H1 (cell line): ENCODE results near the gene CCDC124. TPM values are rescaled to one million over a fixed set of nuclear protein-coding genes. Genes with fewer than 3 reads are reported as not detected.

ENCODE experiments used
- CTCF ChIA-PET: fragments of 300-600 bp; sonication (Branson Sonifier 250); formaldehyde crosslinking; loops from one replicate; lab custom pipeline; 2021; ENCODE audit not compliant: partially characterized antibody; lab: Charles Lee
- POLR2A ChIA-PET: fragments of 300-600 bp; sonication (Branson Sonifier 250); formaldehyde crosslinking; loops from one replicate; lab custom pipeline; 2021; ENCODE audit warnings: inconsistent platforms; ENCODE audit not compliant: partially characterized antibody; lab: Charles Lee
- DNase-seq, 2 experiments: peaks; one replicate each; pipeline versions ENCODE4 v3.0.0 to v3.0.0-alpha.2; 2010 to 2022; ENCODE audit warnings: low spot score in 2 of 2, low read depth in 1 of 2, mixed read lengths in 1 of 2
- FAIRE-seq: peaks from 2 replicates; lab custom pipeline; 2011; peaks lifted over from hg19 to GRCh38; lab: Jason Lieb, UNC
- H2AFZ ChIP-seq: 2 replicates; pipeline ENCODE4 v1.8.1; 2012; ENCODE audit warnings: low read length, inconsistent platforms
- H2AK5ac ChIP-seq: 2 replicates; pipeline ENCODE4 v1.6.1; 2013; ENCODE audit warnings: low read depth, low read length
- H2BK120ac ChIP-seq: replicated peaks from 2 replicates; pipeline ENCODE3; 2013; ENCODE audit warnings: low read depth, low read length, inconsistent platforms
- H2BK12ac ChIP-seq: 2 replicates; pipeline ENCODE4 v1.6.1; 2013; ENCODE audit warnings: low read depth, low read length
- H2BK15ac ChIP-seq: 2 replicates; pipeline ENCODE4 v1.6.1; 2013; ENCODE audit warnings: low read length
- H2BK20ac ChIP-seq: 2 replicates; pipeline ENCODE4 v1.6.1; 2013; ENCODE audit warnings: low read length
- H2BK5ac ChIP-seq: 2 replicates; pipeline ENCODE4 v1.6.1; 2013; ENCODE audit warnings: low read depth, low read length
- H3K14ac ChIP-seq: 2 replicates; pipeline ENCODE4 v1.6.1; 2013; ENCODE audit warnings: inconsistent platforms; ENCODE audit not compliant: insufficient read length
- H3K18ac ChIP-seq: 2 replicates; pipeline ENCODE4 v1.6.1; 2013; ENCODE audit warnings: low read length; ENCODE audit errors: extremely low read depth
- H3K23ac ChIP-seq: 2 replicates; pipeline ENCODE4 v1.6.1; 2013; ENCODE audit warnings: inconsistent platforms; ENCODE audit not compliant: insufficient read length
- H3K23me2 ChIP-seq: 2 replicates; pipeline ENCODE4 v1.6.1; 2013; ENCODE audit warnings: low read depth, low read length
- H3K27ac ChIP-seq: 2 replicates; pipeline ENCODE4 v1.6.1; 2011; ENCODE audit warnings: low read depth, low read length, inconsistent platforms
- H3K27me3 ChIP-seq, 4 experiments: replicated peaks in 1 of 4; 1 replicate in 1 of 4; 2 replicates in 3 of 4; pipeline versions ENCODE4 v1.6.1 to v1.8.1; 2011 to 2013; ENCODE audit warnings: low read length in 3 of 4, mild to moderate bottlenecking in 3 of 4, inconsistent platforms in 2 of 4, mixed read lengths in 2 of 4, moderate library complexity in 1 of 4; ENCODE audit not compliant: control insufficient read depth in 3 of 4, insufficient read depth in 3 of 4; ENCODE audit errors: extremely low read depth in 1 of 4
- H3K36me3 ChIP-seq, 4 experiments: 2 replicates each; pipeline versions ENCODE4 v1.6.1 to v1.8.1; 2011 to 2013; ENCODE audit warnings: mild to moderate bottlenecking in 4 of 4, low read length in 3 of 4, moderate library complexity in 2 of 4, control low read depth in 1 of 4, inconsistent platforms in 1 of 4; ENCODE audit not compliant: insufficient read depth in 4 of 4, control insufficient read depth in 2 of 4
- H3K4ac ChIP-seq: replicated peaks from 2 replicates; pipeline ENCODE3; 2013; ENCODE audit warnings: low read length, low read depth, mixed read lengths, inconsistent platforms; ENCODE audit not compliant: insufficient read length
- H3K4me1 ChIP-seq, 4 experiments: replicated peaks in 1 of 4; 1 replicate in 1 of 4; 2 replicates in 3 of 4; pipeline versions ENCODE4 v1.6.1 to v1.8.1; 2011 to 2013; ENCODE audit warnings: low read length in 3 of 4, inconsistent platforms in 2 of 4, mixed read lengths in 1 of 4; ENCODE audit not compliant: insufficient read depth in 4 of 4, control insufficient read depth in 3 of 4
- H3K4me2 ChIP-seq, 2 experiments: 2 replicates each; pipeline versions ENCODE4 v1.6.1 to v1.8.1; 2011 to 2013; ENCODE audit warnings: low read depth in 2 of 2, low read length in 2 of 2, control low read depth in 1 of 2, inconsistent platforms in 1 of 2, mild to moderate bottlenecking in 1 of 2; ENCODE audit not compliant: insufficient read depth in 1 of 2
- H3K4me3 ChIP-seq, 4 experiments: fragments of 200-600, 300-600 bp in 1 of 4; sonication (generic), shearing (Covaris generic), sonication (Bioruptor Twin) in 1 of 4; 2 replicates each; pipeline versions ENCODE4 v1.5.1 to v1.8.1; 2011 to 2016; ENCODE audit warnings: low read length in 4 of 4, low read depth in 3 of 4, control low read depth in 2 of 4, inconsistent platforms in 2 of 4, mild to moderate bottlenecking in 2 of 4, mixed read lengths in 1 of 4, moderate library complexity in 1 of 4; ENCODE audit not compliant: insufficient read depth in 2 of 4; ENCODE audit errors: extremely low read depth in 1 of 4
- H3K56ac ChIP-seq: replicated peaks from 2 replicates; pipeline ENCODE3; 2013; ENCODE audit warnings: low read depth, mild to moderate bottlenecking, mixed read lengths, low read length, inconsistent platforms; ENCODE audit not compliant: insufficient read length
- H3K79me1 ChIP-seq: 2 replicates; pipeline ENCODE4 v1.6.1; 2013; ENCODE audit warnings: low read depth, low read length, control low read depth
- H3K79me2 ChIP-seq, 2 experiments: 2 replicates each; pipeline versions ENCODE4 v1.6.1 to v1.8.1; 2012 to 2013; ENCODE audit warnings: low read length in 2 of 2, mild to moderate bottlenecking in 2 of 2, inconsistent platforms in 1 of 2; ENCODE audit not compliant: insufficient read depth in 2 of 2, control insufficient read depth in 1 of 2
- H3K9ac ChIP-seq, 4 experiments: replicated peaks in 1 of 4; 1 replicate in 1 of 4; 2 replicates in 3 of 4; pipeline versions ENCODE4 v1.6.1 to v1.8.1; 2011 to 2013; ENCODE audit warnings: low read depth in 3 of 4, low read length in 3 of 4, control low read depth in 2 of 4, mild to moderate bottlenecking in 2 of 4, moderate library complexity in 2 of 4, inconsistent platforms in 1 of 4; ENCODE audit errors: extremely low read depth in 1 of 4
- H3K9me3 ChIP-seq, 2 experiments: 2 replicates each; pipeline versions ENCODE4 v1.6.1 to v1.8.1; 2012 to 2013; ENCODE audit warnings: mild to moderate bottlenecking in 2 of 2, moderate library complexity in 2 of 2, control low read depth in 1 of 2, inconsistent platforms in 1 of 2, low read depth in 1 of 2, low read length in 1 of 2, mixed read lengths in 1 of 2; ENCODE audit not compliant: insufficient read depth in 2 of 2
- H4K20me1 ChIP-seq, 2 experiments: replicated peaks in 1 of 2; 2 replicates each; pipeline versions ENCODE3 to v1.8.1; 2011 to 2013; ENCODE audit warnings: inconsistent platforms in 2 of 2, low read length in 2 of 2, mild to moderate bottlenecking in 1 of 2; ENCODE audit not compliant: insufficient read depth in 2 of 2, control insufficient read depth in 1 of 2
- H4K5ac ChIP-seq: 2 replicates; pipeline ENCODE4 v1.6.1; 2013; ENCODE audit warnings: low read length, low read depth, mixed read lengths, inconsistent platforms; ENCODE audit not compliant: insufficient read length
- H4K8ac ChIP-seq: 2 replicates; pipeline ENCODE4 v1.8.0; 2013; ENCODE audit warnings: mild to moderate bottlenecking, moderate library complexity, low read length, inconsistent platforms; ENCODE audit not compliant: insufficient read depth; ENCODE audit errors: extremely low read depth
- H4K91ac ChIP-seq: replicated peaks from 2 replicates; pipeline ENCODE3; 2013; ENCODE audit warnings: low read length, mixed read lengths, inconsistent platforms; ENCODE audit not compliant: insufficient read length
- ATF2 ChIP-seq: IDR thresholded peaks from 2 replicates; pipeline ENCODE4 v1.6.1; 2012; ENCODE audit warnings: low read length, inconsistent platforms
- CEBPB ChIP-seq: IDR thresholded peaks from 2 replicates; pipeline ENCODE4 v1.6.1; 2012; ENCODE audit warnings: low read depth, low read length
- EP300 ChIP-seq, 2 experiments: IDR thresholded peaks; 1 replicate in 1 of 2; 2 replicates in 1 of 2; pipeline ENCODE4 v1.6.1; 2011 to 2012; ENCODE audit warnings: low read depth in 2 of 2, low read length in 2 of 2, mild to moderate bottlenecking in 2 of 2, borderline replicate concordance in 1 of 2, inconsistent platforms in 1 of 2, moderate library complexity in 1 of 2
- FOSL1 ChIP-seq: IDR thresholded peaks from 2 replicates; pipeline ENCODE4 v1.6.1; 2011; ENCODE audit warnings: mild to moderate bottlenecking, low read depth, low read length, moderate library complexity; ENCODE audit not compliant: insufficient read depth
- JUND ChIP-seq: IDR thresholded peaks from 2 replicates; pipeline ENCODE4 v1.6.1; 2011; ENCODE audit warnings: mild to moderate bottlenecking, improper control_type of control experiment, low read length
- MAX ChIP-seq: IDR thresholded peaks from 2 replicates; pipeline ENCODE4 v1.6.1; 2012; ENCODE audit warnings: inconsistent platforms
- RAD21 ChIP-seq, 2 experiments: IDR thresholded peaks in 1 of 2; conservative IDR thresholded peaks in 1 of 2; 2 replicates each; pipeline ENCODE4 v1.6.1; 2011; ENCODE audit warnings: low read depth in 2 of 2, low read length in 2 of 2, improper control_type of control experiment in 1 of 2, inconsistent platforms in 1 of 2, mild to moderate bottlenecking in 1 of 2, moderate library complexity in 1 of 2
- RBBP5 ChIP-seq: IDR thresholded peaks from 2 replicates; pipeline ENCODE4 v1.7.1; 2012; ENCODE audit warnings: low read depth, mild to moderate bottlenecking, inconsistent platforms, low read length, moderate library complexity, borderline replicate concordance
- TCF12 ChIP-seq: IDR thresholded peaks from 2 replicates; pipeline ENCODE4 v1.6.1; 2011; ENCODE audit warnings: low read depth, mild to moderate bottlenecking, low read length
- ZNF274 ChIP-seq: IDR thresholded peaks from 2 replicates; pipeline ENCODE4 v1.7.0; 2012; ENCODE audit warnings: low read length, borderline replicate concordance; ENCODE audit errors: extremely low read depth
- WGBS, 2 experiments: shearing (Covaris generic) in 1 of 2; methylation state at CpG; one replicate each; pipeline versions ENCODE4 v1.1.6 to v1.1.7; 2013 to 2015; ENCODE audit warnings: low lambda C conversion rate in 2 of 2, mixed read lengths in 2 of 2, inconsistent platforms in 1 of 2, low coverage in 1 of 2, missing lambda C conversion rate in 1 of 2; ENCODE audit not compliant: insufficient replicate concordance in 2 of 2, insufficient coverage in 1 of 2, insufficient read length in 1 of 2; ENCODE audit errors: extremely low coverage in 1 of 2, missing lambda C conversion rate in 1 of 2; 5-methylcytosine and 5-hydroxymethylcytosine counted together
- polyA plus RNA-seq, 7 experiments: library from polyadenylated mRNA; depleted of rRNA in 3 of 7; stranded (reverse) in 5 of 7; unstranded in 2 of 7; fragments of >200 nt in 5 of 7; fragments of 200-250 nt in 2 of 7; gene quantifications; 1 replicate in 5 of 7; 2 replicates in 1 of 7; 4 replicates in 1 of 7; pipeline versions ENCODE4 v1.2.1 to v1.2.3, GENCODE V29; 2011 to 2013; ENCODE audit warnings: missing spikeins in 2 of 7, mixed read lengths in 2 of 7
- total RNA-seq: library from RNA; stranded (reverse); fragmentation: NEBNext Ultra II Directional; extraction: Animal tissue kit (Norgen Biotek cat#: 25700); gene quantifications from 2 replicates; pipeline ENCODE4 v1.2.1, GENCODE V29; 2021

The CCDC124 gene
- total and polyA plus RNA-seq, 2 of the 8 experiments (the other 6 are each of a cell fraction or from before 2014, with no cell fraction given), result 95.2 to 103 TPM

- Histone ChIP-seq H4K5ac (no peak overlapping the region), H3K36me3 (peaks cover 0 to 10% (median 0%) of the 10 kb centered on the region in 4 experiments; a peak in 2 of 8 replicates), H3K4me1 (no peaks in the 10 kb centered on the region), H3K27ac (no peak overlapping the region), H3K56ac (no peak overlapping the region), H3K14ac (no peak overlapping the region), H3K23ac (no peak overlapping the region), H2BK15ac (no peak overlapping the region), H2BK12ac (no peak overlapping the region), H4K8ac (no peak overlapping the region), H3K79me2 (no peaks in the 10 kb centered on the region), H3K4me2 (no peak overlapping the region), H3K23me2 (no peaks in the 10 kb centered on the region), H3K4ac (no peak overlapping the region), H4K91ac (no peak overlapping the region), H3K18ac (no peak overlapping the region), H4K20me1 (no peaks in the 10 kb centered on the region), H2BK120ac (no peak overlapping the region), H3K9ac (no peak overlapping the region), H3K79me1 (no peaks in the 10 kb centered on the region; the same call in 1 of the 2 replicates), H2BK20ac (no peak overlapping the region), H2AK5ac (no peak overlapping the region), H2BK5ac (no peak overlapping the region), H2AFZ (no peak overlapping the region), H3K4me3 (no peak overlapping the region), H3K9me3 (no peaks in the 10 kb centered on the region), H3K27me3 (no peaks in the 10 kb centered on the region)
- 93% methylated on average over 16 of the region's 16 CpGs; no CpG with 5 or more reads in 1 of the 2 experiments for WGBS, 2 experiments
- DNase-seq (no peak), FAIRE-seq (no peak)
- ChIA-PET CTCF (interaction anchor here (1.1 kb wide), 1 partner anchor 52 kb away, joined by 4 read pairs; no protein-coding TSS in a partner anchor), POLR2A (interaction anchor here (1.3 kb wide), 1 partner anchor 126 kb away, joined by 3 read pairs; no protein-coding TSS in a partner anchor)
- TF ChIP-seq RBBP5, result no peak
- no peak for TF ChIP-seq EP300 (IDR thresholded peaks at IDR 0.05; ENCODE audit: borderline replicate concordance in 1 of 2, low read depth in 2 of 2, low read length in 2 of 2)
- TF ChIP-seq CEBPB, result no peak
- no peak for TF ChIP-seq JUND
- TF ChIP-seq RAD21 (IDR thresholded peaks at IDR 0.05 in 1 of 2, conservative IDR thresholded peaks at IDR 0.05 in 1 of 2; ENCODE audit: low read depth in 2 of 2, low read length in 2 of 2), result no peak
- TF ChIP-seq FOSL1, result no peak
- no peak for TF ChIP-seq ATF2
- no peak for TF ChIP-seq TCF12
- TF ChIP-seq MAX, result no peak
- TF ChIP-seq ZNF274, result no peak
Measured at GRCh38 chr19:17989425-17990094, 56.7 kb downstream of the CCDC124 start.
